NCI-H1930 (cell line): ENCODE data around the gene ITGA6.
A peak's percentile ranks its signal among the peaks of the same experiment; 100 is the strongest.

Experiments
- DNase-seq, 2 experiments: peaks; one replicate each; lab custom pipeline; 2025; lab: John Stamatoyannopoulos, UW

The ITGA6 gene

DNA sequence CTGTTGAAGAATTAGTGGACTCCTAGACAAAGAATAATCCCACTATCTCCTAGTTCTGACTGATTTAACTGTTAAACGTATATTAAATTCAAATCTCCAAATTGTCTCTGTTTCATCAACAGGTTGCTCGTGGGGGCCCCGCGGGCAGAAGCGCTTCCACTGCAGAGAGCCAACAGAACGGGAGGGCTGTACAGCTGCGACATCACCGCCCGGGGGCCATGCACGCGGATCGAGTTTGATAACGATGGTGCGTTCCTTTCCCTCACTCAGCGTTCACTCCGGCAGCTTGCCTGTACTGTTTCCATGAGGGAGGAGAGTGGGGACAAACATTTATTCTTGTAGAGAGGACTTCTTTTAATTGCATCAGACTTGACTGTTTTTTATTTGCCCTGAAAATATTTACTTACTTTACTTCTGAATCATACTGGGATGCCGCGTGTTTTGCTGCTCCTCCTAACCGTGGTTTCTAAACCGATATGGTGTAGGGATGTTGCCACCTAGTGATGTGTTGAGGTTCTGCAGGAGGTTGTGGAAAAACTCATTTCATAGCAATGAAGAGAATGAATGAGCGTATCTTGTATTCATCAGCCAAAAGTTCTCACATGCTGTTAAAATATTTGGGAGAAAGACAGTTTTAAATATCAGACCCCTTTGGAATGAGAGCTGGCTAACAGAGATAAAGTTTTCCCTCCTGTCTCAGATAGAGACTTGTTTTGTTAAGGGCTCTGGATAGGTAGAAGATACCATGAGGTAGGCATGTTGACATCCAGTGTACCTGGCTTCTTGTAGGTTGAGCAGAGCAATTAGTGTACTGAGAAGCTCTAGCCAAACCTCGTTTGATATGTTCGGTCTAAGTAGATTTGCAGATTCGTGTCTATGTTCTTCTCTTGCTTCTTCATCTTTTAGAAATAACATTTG is 38.3 kb downstream of the ITGA6 start:
- DNase-seq = peak in 1 of 2 experiments; percentile 57

DNA sequence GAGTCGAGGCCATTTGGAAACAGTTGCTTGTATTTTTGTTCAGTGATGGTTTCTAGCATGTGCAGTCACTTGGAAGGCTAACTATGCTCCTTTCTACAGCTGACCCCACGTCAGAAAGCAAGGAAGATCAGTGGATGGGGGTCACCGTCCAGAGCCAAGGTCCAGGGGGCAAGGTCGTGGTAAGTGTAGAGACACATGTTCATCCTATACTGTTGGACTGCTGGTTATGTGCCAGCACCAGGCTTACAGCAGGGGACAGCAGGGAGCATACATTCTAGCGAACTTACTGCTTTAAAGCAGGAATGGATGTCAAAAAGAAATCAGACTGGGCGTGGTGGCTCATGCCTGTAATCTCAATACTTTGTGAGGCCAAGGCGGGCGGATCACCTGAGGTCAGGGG is 40.0 kb downstream of the ITGA6 start:
- DNase-seq = no peak

DNA sequence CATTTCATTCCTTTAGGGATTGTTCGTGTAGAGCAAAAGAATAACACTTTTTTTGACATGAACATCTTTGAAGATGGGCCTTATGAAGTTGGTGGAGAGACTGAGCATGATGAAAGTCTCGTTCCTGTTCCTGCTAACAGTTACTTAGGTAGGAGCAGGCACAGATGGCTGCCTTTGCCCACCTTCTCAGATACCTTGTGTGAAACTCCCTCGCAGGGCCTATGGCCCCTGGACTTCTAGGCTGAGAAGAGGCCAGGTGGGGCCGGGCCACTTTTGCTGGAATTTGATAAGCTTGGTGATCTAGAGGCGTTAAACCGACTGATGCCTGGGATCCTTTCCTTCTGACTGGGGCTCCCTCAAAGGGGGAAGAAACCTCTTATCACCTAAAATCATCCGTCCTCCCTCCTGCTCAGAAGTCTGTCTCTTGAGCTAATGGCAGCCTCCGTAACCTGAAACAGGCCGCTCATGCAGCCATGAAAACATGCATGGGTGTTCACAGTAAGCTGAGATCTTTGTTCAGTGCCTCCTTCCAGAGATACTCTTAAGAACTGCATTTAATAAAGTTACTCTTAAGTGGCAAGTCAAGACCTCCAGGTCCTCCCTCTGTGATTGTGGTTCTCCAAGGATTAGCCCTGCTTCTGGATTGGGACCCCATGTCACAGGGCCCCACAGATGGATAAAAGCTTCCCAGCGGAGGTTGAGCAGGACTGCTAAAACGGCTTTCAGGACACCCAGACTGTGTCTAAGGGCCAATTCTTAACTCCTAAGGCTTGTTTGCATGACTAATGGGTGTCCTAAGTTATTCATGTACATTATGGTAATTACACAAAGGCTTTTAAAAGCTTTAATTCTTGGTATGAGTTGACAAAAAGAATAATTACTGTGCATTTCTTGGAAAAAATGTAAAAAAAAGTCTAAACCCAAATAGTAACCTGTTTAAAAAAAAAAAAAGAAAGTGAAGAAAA is 43.9 kb downstream of the ITGA6 start:
- DNase-seq = no peak

DNA sequence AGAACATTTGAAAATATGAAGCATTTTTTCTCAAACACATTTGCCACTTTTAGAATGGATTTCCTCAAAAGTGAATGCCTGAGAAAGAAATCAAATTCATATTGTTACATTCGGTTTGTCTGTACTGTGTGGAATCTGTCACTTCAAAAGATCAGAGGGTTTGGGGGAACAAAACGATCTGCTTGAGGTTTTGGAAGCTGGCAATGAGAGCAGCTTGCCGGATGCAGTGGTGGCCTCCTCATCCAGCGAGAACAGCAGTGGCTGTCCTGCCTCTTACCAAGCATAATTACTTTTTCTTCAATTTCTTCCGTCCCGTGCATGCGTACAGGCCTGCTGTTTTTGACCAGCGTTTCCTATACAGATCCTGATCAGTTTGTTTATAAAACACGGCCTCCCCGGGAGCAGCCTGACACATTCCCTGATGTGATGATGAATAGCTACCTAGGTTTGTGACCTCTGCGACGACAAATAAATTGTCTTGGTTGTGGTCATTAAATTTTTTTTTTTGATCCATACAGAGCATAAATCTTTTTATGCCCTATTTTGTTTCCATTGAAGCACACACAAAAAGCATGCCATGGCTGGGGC is 45.2 kb downstream of the ITGA6 start:
- DNase-seq = no peak

DNA sequence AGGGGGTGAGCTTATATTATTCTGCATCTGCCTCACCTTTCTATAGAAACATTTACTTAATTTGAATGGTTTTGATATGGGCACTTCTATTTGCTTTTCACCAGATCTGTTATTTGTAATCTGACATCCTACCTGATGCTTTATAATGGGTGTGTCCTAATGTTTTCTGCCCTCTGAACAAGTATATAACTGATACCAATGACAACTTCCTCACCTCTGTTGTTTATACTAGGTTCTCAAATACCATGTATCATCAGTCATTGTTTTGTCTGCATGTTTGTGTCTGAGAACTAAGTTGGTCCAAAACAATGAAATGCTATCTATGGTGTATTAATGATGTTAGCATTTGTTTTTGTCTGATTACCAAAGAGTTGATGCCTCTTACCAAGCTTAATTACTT is 45.8 kb downstream of the ITGA6 start:
- no peak for DNase-seq

DNA sequence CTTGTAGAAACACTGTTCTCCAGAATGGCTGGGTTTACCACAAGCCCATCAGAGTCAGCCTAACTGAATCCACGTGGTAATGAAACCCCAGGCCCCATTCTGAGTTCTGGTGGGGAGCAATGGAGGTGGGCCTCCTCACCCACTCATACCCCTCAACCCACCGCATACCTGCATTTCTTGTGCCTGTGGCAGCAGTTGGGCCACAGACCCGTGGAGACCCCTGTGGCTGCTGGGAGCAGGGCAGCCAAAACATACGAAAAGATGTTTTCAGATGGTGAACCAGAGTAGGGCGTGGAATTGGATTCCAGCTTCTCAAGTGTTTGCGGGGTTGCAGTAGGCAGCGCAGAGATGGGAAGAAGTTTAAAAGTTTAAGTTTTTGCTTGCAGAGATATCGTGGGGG is 51.0 kb downstream of the ITGA6 start:
- DNase-seq = no peak

DNA sequence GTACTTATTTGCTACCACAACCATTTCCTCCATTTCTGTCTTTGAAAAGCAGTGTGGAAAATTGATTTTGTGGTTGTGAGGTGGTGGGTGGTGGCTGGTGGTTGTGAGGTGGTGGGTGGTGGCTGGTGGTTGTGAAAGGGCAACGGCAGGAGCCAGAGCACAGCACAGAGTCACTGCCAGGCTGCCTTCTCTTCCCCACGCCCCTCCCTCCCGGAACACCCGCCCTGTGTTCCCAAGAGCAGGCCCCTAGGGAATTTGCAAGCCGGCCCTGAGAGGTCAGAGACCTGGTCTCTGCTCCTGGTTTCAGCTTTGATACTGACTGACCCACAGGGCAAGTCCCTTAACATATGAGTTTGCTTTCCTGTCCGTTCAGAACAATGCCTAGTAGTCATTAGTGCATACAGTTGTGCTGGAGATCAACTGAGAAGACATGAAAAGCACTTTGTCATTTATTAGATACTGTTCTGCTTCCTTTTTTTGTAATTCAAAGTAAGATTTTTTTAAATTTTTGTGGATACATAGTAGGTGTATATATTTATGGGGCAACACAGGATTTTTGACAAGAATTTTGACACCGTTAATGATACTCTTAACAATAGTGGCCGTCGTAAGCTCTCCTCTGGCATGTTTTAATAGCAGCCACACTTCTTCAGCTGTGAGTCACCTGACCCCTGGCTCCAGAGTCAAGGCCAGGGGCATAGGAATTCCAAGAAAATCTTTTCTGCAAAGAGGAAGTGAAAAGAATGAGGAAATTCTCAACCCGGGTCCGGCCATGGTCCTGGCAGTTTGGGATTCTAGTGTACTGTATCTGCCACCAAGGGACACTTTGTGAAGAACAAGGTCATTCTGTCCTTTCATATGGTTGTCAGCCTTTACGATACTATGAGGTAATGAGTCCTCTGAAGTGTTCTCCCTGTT is 53.2 kb downstream of the ITGA6 start:
- no peak for DNase-seq

DNA sequence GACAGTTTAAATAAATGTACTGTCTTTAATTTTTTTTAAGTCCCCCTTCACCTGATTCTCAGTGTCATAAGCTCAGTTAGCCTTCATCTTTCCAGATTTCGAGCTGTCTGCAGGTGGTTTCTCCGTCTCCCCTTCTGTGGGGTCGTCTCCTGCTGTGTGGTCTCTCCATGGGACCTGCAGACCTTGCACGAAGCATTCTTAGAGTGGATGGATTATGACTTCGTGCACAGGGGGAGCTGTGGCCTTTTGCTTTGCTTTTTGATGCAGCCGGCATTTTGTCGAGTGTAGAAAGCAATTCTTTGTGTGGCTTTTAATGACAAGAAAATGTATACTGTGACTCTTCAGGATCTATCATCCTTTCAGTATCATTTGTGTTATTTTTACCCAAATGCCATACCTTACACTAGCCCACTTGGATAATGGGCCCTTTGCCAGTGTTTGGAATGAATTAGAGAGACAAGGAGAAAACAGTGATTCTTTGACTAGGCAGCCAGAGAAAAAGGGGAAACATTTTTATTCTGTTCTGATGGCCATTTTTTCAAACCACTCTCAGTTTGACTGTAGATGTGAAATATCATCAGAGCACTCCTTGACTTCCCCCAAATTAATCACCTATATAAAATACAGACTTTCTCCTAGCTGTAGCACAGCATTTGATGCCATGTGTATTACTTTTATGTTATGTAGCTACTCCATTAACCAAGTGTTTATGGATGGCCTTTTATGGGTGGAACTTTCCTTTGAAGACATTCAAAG is 54.3 kb downstream of the ITGA6 start:
- DNase-seq = no peak

DNA sequence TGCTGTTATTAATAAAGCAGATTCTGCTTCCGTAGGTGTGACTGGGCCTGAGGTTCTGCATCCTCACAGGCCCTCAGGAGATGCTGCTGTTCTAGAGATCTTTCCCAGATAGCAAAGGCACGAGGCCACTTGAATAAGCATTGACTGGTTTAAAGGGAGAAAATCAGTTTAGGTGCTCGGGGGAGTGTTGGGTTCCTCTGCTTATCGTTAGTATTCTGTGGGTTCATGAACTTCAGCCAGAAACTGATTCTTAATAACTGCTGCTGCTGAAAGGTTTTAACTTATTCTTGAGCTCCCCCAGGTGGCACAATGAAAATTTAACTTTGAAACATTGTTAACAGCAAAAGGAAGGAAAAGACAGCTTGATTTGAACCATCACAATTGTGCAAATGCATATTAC is 56.9 kb downstream of the ITGA6 start:
- peak in 1 of 2 experiments; percentile 6 for DNase-seq

DNA sequence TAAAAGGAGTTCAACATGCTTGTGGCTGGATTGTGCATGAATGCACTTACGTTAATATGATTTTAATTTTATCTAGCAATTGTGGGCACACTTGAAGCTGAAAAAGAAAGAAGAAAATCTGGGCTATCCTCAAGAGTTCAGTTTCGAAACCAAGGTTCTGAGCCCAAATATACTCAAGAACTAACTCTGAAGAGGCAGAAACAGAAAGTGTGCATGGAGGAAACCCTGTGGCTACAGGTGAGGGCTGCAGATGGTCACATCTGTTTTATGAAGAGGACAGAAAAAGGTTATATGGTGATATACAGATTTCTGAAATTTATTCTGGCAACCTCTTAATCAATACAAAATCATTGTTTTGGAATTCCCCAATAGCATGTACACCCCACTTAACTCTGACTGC is 57.3 kb downstream of the ITGA6 start:
- DNase-seq = no peak

DNA sequence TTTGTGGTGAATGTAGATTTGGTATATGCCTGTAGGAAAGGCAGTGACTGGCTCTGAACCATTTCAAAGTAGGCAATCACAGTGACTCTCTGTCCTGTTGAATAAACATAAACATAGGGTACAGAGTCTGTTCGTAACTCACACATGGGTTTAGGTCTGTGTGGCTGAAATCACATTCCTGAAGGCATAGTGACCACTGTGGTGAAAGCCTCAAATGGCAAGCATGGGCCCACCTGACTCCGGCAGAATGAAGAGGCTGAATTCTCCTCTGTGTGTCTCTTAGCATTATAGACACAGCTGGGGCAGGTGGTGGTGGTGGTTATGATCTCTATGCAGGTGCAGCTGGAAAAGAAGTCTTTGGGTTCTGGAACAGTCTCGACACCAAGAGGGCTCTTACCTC is 61.2 kb downstream of the ITGA6 start:
- no peak for DNase-seq

DNA sequence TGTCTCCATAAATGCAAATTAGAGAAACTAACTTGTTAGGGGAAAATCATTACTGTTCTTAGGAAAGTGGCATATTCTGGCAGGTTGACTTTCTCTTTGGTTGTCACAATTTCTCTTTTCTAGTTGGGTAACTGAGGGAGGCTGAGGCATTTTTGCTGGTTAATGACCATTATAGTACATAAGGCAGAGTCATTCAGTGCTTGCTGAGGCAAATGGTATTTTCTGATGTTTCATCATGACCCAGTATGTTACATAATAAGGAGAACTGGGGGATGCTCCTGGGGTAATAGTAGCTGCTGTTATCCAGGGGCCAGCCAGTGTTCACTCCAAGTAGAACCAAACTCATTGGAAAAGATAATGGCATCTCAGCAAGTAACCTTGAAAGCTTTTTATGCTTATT is 62.3 kb downstream of the ITGA6 start:
- no peak for DNase-seq

DNA sequence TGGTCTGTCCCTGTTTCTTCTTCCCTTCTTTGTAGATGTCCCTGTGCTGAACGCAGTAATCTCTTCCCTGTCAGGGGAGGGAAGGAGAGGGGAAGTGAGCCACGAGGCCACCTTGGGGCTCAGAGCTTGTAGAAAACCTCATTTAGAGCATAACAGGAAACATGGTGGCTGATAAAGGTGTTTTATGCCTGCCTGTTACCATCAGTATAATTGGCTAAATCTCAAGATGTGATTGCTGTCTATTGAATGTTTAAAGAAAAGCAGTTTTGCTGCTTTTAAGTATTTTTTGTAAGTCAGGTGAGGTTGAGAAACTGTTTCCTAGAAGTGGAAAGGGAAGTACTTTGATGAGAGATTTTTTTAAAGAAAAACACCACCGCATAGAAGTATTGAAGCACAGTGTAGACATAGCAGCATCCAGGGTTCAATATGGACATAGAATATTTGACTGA is 68.8 kb downstream of the ITGA6 start:
- no peak for DNase-seq

DNA sequence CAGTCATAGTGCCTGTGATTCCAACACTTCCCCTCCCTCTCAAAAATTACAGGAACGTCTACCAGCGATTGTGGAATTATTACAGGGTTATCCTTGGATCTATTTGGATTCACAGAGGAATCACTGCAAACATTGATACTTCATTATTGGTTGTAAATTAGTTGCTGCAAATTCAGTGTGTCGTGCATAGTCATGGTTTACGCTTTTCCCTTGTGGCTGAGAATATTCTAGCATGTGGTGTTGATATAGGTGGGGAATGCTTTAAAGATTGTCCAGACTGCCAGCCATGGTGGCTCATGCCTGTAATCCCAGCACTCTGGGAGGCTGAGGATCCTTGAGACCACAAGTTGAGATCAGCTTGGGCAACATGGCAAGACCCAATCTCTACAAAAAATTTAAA is 79.8 kb downstream of the ITGA6 start:
- DNase-seq = no peak

DNA sequence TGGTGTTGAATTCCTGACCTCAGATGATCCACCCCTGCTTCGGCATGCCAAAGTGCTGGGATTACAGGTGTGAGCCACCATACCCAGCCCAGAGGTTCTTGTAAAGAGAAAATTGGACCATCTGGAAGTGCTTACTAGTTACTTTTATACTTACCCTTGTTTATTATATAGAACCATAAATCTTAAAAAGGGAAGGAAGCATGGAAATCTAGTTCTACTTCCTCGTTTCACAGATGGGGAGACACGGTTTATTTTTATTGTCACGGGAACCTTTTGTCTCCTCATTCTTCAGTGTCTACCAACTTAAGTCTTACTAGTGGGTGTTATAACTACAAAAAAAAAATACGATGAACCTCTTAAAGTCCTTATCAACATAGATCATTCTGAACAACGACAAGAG is 82.7 kb downstream of the ITGA6 start:
- no peak for DNase-seq

DNA sequence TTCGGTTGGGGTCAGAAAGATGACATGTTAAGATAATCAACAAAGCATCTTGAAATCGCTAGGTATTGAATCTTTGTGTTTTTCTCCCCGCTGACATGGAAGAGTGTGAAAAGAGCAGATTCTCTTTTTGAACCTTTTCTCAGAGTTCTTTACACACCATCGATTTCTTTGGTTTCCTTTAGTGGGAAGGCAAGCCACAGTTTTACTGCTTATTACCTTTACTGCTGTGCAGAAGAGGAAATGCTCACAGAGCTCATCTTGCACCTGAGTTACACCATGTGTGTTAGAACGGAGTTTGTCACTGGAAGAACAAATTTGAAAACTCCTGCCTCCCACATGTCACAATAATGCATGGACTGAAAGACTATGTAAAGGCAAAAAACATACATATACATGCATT is 83.2 kb downstream of the ITGA6 start:
- no peak for DNase-seq

DNA sequence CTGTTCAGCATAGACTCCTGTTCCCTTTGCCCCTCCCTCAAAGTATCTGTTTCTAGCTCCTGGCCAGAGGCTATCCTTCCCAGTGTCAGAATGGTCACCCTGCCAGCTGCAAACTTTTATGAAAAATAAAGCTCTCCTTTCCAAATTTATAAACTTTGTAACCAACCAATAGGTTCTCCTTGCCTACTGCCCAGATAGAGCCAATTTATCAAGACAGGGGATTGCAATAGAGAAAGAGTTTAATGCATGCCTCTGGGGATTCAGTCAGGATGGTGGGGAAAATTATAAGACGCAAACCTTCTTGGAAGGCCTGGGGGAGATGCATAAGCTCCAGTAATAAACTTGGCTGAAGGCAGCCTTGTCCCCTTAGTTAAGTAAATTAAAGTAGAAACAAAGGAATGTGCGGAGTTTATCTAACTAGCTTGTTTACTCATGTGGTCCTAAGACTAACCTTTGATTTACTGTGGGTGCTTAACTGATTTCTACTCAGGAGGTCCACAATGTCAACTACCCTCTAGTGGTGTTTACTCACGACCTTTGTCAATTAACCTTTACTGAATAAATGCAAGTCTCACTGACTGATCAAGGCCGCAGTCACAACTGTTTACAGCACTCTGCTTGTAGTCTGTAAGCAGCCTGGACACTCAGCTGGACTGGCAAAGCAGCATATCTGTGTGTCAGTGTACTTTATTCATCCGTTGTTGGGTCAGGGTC is 85.6 kb downstream of the ITGA6 start:
- no peak for DNase-seq

DNA sequence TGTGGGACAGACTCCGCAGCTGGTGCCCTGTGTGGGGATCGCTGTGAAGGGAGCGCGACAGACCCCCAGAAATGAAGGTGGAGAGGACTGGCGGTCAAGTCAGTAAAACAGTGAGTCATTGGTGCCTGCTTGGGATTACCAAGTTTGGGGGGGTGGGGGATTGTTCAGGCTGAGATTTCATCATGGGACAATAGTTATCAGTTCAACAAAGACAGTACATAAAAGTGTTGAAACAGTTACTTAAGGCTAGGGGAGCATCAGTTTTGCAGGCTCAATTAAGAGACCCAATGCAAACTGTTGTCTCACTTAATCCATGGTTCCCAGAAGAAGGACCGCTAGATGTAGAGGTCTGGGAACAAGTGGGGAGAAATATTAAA is 86.1 kb downstream of the ITGA6 start:
- DNase-seq = no peak

DNA sequence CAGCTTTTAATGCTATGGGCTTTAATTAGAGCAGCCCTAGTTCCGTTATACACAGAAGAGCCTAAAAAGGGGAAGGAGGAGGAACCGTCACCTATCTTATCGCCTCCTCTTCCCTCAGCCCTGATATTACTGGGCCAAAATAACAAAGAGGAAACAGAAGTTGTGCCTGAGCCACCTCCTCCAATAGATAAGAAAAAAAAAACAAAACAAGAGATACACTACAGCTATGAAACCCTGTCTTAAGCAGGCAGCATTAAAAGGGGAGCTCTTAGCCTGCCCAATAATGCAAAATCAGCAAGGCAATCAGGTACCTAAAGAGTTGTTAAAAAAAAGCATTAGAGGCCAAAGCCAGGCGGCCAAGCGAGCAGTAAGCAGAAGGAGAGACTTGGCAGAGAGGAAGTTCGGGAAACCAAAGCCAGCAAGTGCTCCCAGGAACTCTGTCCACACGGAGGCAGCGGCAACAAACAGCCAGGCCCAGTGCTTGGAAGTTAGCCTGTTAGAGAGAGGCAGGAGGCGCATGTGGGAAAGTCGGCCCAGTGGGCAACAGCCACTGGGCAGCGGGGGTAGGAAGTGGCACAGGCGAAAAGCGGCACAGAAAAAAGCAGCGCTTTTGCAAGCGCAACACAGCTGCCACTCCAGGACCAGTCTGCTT is 86.7 kb downstream of the ITGA6 start:
- DNase-seq = no peak
